HG02938 (cell line): ENCODE measurements around the gene NDUFAF8.

ENCODE experiments used
- ATAC-seq: cut with Tn5 transposase; IDR thresholded peaks from one replicate; pipeline ENCODE4 v1.9.1; 2021; ENCODE audit warnings: mild to moderate bottlenecking, moderate library complexity; ENCODE audit not compliant: unreplicated experiment

The NDUFAF8 gene

DNA sequence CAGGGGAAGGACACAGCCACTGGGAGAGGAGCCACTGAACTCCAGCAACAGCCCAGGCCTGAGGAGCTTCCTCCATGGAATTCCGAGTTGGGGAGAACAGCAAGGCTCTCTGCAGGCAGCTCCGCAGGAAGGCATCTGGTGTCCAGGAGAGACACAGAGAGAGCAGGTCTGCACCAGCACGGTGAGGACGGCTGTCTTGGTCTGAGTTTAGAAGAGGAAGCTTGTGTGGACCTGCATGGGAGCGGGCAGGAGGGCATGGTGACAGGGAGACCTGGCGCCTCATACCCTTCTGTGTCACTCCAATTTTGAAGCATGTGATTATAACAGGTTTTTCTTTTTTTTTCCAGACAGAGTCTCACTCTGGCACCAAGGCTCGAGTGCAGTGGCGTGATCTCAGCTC, 49.6 kb downstream of the NDUFAF8 start:
- no peak for ATAC-seq

DNA sequence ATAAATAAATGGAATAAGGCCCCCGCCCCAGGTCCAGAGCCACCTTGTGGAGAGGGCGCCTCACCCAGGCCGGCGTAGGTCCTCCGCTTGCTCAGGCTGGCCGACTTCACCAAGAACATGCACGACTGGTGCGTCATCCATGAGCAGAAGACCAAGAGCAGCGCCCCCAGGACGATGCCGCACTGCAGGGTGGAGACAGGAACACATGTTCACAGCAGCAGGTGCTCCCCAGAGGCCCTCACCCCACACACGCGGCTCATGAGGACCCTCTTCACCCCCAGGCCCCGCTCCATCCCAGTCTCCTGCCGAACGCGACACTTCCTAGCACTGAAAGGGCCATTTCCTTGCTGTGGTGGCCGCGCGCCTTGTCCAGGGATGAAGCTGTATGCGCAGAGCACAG, 50.5 kb downstream of the NDUFAF8 start:
- ATAC-seq, result no peak

DNA sequence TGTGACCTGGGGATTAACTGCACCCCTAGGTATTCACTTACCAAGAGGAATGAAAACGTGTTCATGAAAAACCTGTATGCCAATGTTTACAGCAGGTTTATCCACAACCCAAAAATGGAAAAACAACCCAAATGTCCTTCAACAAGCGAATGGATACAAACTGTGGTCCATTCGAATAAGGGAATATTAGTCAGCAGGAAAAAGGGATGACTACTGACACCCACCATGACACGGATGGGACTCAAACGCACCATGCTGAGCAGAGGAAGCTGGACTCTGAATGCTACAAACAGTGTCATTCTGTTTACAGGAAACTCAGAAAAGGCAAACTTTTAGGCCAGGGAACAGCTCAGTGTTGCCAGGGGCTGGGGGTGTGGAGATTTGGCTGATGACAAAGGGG, 51.1 kb downstream of the NDUFAF8 start:
- no peak for ATAC-seq
